Stimulated activated CD4-positive, alpha-beta T cell treated with anti-CD3 and anti-CD28 coated beads, Interleukin-12 subunit alpha, Interleukin-12 subunit beta, amount 100 ng/mL, for 4 hours (primary cell): Measurements from ENCODE around the gene OTOP2.

Experiments used
- DNase-seq: peaks from one replicate; pipeline ENCODE4 v3.0.0-alpha.2; 2020

Gene OTOP2

DNA sequence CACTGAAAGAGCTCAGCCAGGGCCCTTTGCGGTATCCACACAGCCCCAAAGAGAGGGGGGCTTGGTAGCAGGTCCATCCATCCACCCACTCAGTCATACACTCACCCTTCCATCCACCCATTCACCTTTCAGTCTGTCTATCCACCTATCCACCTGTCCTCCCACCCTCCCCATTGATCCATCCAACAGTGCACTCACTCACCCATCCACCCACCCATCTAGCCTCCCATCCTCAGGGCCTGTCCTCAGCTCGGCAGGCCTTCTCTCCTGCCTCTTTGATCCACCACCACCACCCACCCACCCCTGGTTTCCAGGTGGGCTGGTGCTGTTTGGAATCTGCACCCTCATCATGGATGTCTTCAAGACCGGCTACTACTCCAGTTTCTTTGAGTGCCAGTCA is 1.2 kb downstream of the OTOP2 start:
- DNase-seq: no peak

GRCh38 chr17:74928786-74929185 is 4.7 kb downstream of the OTOP2 start:
- DNase-seq: no peak

DNA sequence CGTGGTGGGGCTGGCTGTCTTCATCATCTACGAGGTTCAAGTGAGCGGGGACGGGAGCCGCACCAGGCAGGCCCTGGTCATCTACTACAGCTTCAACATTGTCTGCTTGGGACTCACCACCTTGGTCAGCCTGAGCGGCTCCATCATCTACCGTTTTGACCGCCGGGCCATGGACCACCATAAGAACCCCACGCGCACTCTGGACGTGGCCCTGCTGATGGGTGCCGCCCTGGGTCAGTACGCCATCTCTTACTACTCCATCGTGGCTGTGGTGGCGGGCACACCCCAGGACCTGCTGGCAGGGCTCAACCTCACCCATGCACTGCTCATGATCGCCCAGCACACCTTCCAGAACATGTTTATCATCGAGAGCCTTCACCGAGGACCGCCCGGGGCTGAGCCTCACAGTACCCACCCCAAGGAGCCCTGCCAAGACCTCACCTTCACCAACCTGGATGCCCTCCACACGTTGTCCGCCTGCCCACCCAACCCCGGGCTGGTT is 6.5 kb downstream of the OTOP2 start:
- no peak for DNase-seq

DNA sequence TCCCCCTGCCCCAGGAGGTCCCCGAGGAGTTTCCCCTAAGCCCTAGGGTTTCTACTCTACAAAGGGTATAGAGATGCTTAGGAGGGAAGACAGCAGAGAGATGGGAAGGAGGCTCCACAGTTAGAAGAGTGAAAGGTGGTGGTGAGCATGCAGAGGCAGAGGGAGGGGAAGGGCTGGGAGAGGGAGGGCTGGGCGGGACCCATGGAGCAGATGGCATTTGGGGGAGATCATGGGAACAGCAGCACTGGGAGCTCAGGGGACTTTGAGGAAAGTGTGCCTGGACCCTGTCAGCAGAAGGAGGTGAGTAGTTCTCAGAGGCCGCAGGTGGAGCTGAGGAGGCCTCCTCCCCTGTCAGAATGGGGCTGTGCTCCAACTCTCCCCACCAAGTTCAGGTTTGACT is 11.0 kb downstream of the OTOP2 start:
- no peak for DNase-seq

- no peak for DNase-seq
Measured at GRCh38 chr17:74935585-74936469, 11.8 kb downstream of the OTOP2 start, which contains the start of gene OTOP3. Gene OTOP3 (plus strand): TSS chr17:74935898. CDS start chr17:74935922, 24 bp downstream.

GRCh38 chr17:74936470-74936799 is 12.4 kb downstream of the OTOP2 start:
- DNase-seq: no peak

DNA sequence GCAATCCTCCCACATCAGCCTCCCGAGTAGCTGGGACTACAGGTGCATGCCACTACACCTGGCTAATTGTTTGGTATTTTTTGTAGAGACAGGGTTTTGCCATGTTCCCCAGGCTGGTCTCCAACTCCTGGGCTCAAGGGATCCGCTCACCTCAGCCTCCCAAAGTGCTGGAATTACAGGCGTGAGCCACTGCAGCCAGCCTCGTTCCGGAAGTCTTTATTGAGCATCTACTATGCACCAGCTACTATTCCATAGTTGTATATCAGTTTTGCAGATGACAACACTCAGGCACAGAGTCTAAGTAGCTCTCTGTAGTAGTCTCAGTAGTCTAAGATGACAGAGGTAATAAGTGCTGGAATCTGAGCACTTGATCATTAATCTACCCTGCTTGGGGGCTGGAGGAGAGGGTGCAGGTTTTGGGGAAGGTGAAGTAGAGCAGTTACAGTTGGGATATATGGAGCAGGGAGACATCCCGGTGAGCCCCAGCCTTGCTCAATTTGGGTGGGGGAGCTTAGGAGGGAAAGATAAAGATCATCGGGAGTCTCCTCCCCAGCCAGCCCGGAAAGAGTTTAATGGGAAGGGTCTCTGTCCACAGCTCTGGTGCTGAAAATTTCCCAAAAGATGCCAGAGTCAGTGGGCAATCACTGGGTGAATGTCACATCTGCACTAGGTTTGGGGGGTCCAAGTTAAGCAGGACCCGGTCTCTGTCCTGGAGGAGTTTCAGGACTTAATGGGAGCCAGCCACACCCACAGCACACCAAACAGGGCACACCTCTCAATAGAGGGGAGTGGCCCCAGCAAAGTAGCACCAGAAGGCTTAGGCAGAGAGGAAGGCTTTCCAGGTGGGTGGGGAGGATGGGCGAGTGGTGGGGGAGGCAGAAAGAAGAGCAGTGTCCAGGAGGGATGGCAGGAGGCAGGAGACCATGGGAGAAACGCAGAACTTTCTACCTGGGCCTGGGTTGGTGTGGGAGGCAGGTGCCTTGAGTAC is 13.3 kb downstream of the OTOP2 start:
- no peak for DNase-seq

DNA sequence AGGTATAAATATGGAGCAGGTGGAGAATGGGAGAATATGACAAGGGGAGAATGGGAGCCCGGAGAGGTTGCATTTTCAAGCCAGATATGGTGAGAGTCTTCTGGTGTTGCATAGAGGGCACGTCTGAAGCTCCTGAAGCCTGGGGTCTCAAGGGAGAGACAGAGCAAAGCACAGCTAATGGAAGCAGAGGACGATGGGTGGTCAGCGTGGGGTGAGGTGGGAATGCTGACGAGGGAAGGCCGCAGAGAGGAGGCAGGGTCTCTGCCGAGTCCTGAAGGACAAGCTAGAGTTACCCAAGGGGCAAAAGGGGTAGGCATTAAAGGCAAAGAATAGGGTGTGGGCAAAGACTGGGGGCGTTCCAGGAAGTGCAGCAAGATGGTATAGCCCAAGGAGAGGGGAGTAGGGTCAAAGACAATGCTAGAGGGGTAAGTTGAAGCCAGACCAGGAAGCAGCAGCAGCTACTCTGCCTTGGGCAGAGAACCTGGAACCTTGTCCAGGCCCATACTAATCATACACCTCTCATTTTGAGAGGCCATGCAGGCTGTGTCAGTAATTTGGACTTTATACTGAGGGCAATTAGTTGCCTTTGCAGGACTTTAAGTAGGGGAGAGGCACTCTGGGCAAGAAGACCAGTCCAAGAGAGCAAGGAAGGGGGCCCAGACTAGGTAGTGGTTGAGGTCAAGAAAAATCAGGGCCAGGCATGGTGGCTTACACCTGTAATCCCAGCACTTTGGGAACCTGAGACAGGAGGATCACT is 14.3 kb downstream of the OTOP2 start:
- no peak for DNase-seq

DNA sequence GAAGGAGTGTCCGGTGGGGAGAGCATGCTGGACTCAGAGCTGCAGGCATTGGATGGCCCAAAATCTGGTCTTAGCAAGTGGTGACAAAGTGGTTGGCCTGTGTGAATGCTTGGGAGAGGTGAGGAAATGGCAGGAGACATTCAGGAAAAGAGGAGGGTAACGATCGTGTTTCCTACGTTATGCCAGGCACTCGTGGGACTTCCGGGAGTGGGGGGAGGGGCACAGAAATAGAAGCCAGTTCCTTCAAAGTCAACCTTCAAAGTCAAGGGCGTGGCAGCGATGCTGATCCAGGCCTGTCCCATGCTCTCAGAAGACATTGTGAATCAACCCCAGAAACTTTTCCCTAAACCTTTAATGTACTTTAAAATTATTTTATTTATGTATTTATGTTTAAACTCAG is 15.5 kb downstream of the OTOP2 start:
- no peak for DNase-seq

- DNase-seq: no peak
Measured at GRCh38 chr17:74941128-74941725, 17.2 kb downstream of the OTOP2 start.

- no peak for DNase-seq
Measured at GRCh38 chr17:74943808-74944522, 19.9 kb downstream of the OTOP2 start.

DNA sequence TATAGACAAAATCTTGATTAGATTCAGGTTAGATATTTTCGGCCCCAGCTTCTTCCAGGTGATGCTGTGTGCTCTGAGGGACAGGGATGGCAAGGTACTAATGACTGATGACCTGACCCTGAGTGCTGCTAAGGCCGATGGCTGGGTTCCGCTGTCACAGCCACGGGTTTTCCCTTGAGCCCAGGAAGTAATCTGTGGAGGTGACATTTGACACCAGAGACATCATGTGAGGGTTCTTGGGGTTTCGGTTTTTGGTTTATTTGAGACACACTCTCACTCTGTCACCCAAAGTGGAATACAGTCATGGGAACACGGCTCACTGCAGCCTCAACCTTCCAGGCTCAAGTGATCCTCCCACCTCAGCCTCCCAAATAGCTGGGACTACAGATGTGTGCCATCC is 21.5 kb downstream of the OTOP2 start:
- DNase-seq: no peak

DNA sequence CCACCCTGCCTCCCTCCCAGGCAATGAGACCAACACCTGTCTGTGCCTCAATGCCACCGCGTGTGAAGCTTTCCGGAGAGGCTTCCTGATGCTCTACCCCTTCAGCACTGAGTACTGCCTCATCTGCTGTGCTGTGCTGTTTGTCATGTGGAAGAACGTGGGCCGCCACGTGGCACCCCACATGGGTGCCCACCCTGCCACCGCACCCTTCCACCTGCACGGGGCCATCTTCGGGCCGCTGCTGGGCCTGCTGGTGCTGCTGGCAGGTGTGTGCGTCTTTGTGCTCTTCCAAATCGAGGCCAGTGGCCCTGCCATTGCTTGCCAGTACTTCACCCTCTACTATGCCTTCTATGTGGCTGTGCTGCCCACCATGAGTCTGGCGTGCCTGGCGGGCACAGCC is 22.6 kb downstream of the OTOP2 start:
- no peak for DNase-seq

- DNase-seq: no peak
Measured at GRCh38 chr17:74947041-74947754, 23.1 kb downstream of the OTOP2 start.

- no peak for DNase-seq
Measured at GRCh38 chr17:74949455-74950115, 25.5 kb downstream of the OTOP2 start.

DNA sequence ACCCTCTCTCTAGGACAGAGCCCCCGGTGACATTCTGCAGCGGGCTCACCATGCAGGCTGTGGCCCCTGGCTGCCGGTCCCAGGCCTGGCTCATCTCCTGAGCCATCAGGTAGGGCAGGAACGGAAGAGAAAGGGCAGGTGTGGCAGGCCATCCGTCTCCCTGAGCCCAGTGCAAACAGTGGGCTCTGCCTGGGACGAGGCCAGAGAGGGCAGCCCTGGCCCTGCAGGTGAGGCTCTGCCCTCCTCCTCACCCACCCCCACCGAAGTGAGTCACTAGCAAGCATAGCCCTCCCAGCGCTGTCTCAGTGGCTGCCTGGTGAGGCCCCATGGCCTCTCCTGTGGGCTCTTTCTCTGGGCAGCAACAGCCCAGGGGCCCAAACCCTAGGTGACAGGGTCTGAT is 26.1 kb downstream of the OTOP2 start:
- DNase-seq: no peak

GRCh38 chr17:74951065-74951464 is 27.0 kb downstream of the OTOP2 start:
- DNase-seq: no peak

- DNase-seq: no peak
Measured at GRCh38 chr17:74951680-74952421, 27.8 kb downstream of the OTOP2 start.

GRCh38 chr17:74952431-74953133 is 28.5 kb downstream of the OTOP2 start:
- no peak for DNase-seq
